ENCODE measurements around the gene CFAP410. TPM values are rescaled to one million over a fixed set of nuclear protein-coding genes. Genes with fewer than 3 reads are reported as not detected.

The CFAP410 gene
- total and polyA plus RNA-seq, 2 donors (not counting 3 experiments of a cell fraction or from before 2014, with no cell fraction given), result 7.2 to 12.2 TPM

GRCh38 chr21:44286716-44287632, 52.2 kb downstream of the CFAP410 start:
- FAIRE-seq (no peak), DNase-seq (ENCODE audit: low read depth, low spot score) (no peak)
- peaks cover 0 to 3% of the 10 kb centered on the region in 2 experiments for H3K27me3 ChIP-seq (ENCODE audit: control insufficient read depth in 2 of 2, insufficient read depth in 2 of 2, low read length in 2 of 2)
- H3K4me1 ChIP-seq (ENCODE audit: control insufficient read depth, extremely low read depth, insufficient read depth, low read length), result no peaks in the 10 kb centered on the region
- ChIA-PET POLR2A (no interaction called here), CTCF (interaction anchor here (2.2 kb wide), 1 partner anchor 11 kb away, joined by 11 read pairs; no protein-coding TSS in a partner anchor)
- H3K4me2 ChIP-seq (ENCODE audit: insufficient read depth, low read length), result no peak overlapping the region
- H2AFZ ChIP-seq (ENCODE audit: low read depth, low read length), result no peak overlapping the region
- H3K4me3 ChIP-seq (replicated peaks in 1 of 3; ENCODE audit: insufficient read depth in 1 of 3, low read depth in 1 of 3, low read length in 3 of 3), result no peak overlapping the region
- no peaks in the 10 kb centered on the region for H3K79me2 ChIP-seq (ENCODE audit: control insufficient read depth, insufficient read depth, low read length)
- no peaks in the 10 kb centered on the region for H3K9me3 ChIP-seq (replicated peaks; ENCODE audit: control insufficient read depth, insufficient read depth, low read length)
- no peak overlapping the region for H3K27ac ChIP-seq (ENCODE audit: insufficient read depth, low read depth, low read length)
- no peaks in the 10 kb centered on the region for H3K9me1 ChIP-seq (replicated peaks; ENCODE audit: control insufficient read depth, extremely low read depth, insufficient read depth, low read length)
- no peaks in the 10 kb centered on the region for H4K20me1 ChIP-seq (replicated peaks; ENCODE audit: control insufficient read depth, extremely low read depth, insufficient read depth, low read length)
- intact Hi-C loops (cut with micrococcal nuclease) (no loop called here), dilution Hi-C loops (cut with MboI; ENCODE audit: extremely low pct_ligation_motif_present, low sequenced_read_pairs) (no loop called here)
- no peak for TF ChIP-seq JUN (IDR thresholded peaks at IDR 0.05; ENCODE audit: borderline replicate concordance, insufficient read depth, insufficient read length, low read depth)
- no peaks in the 10 kb centered on the region for H3K36me3 ChIP-seq (ENCODE audit: control insufficient read depth in 2 of 2, extremely low read depth in 1 of 2, insufficient read depth in 2 of 2, low read length in 2 of 2)
- BruUV-seq (replicated peaks), result no TSS peak
- H3K9ac ChIP-seq (replicated peaks; ENCODE audit: extremely low read depth, insufficient read depth, low read length), result no peak overlapping the region

GRCh38 chr21:44286086-44286715, 53.0 kb downstream of the CFAP410 start:
- Histone ChIP-seq H3K4me1 (ENCODE audit: control insufficient read depth, extremely low read depth, insufficient read depth, low read length) (no peaks in the 10 kb centered on the region), H2AFZ (ENCODE audit: low read depth, low read length) (no peak overlapping the region), H3K4me3 (replicated peaks in 1 of 3; ENCODE audit: insufficient read depth in 1 of 3, low read depth in 1 of 3, low read length in 3 of 3) (no peak overlapping the region), H3K79me2 (ENCODE audit: control insufficient read depth, insufficient read depth, low read length) (no peaks in the 10 kb centered on the region), H3K36me3 (ENCODE audit: control insufficient read depth in 2 of 2, extremely low read depth in 1 of 2, insufficient read depth in 2 of 2, low read length in 2 of 2) (no peaks in the 10 kb centered on the region), H3K9ac (replicated peaks; ENCODE audit: extremely low read depth, insufficient read depth, low read length) (no peak overlapping the region), H3K9me3 (replicated peaks; ENCODE audit: control insufficient read depth, insufficient read depth, low read length) (no peaks in the 10 kb centered on the region), H3K27me3 (ENCODE audit: control insufficient read depth in 2 of 2, insufficient read depth in 2 of 2, low read length in 2 of 2) (peaks cover 0 to 3% of the 10 kb centered on the region in 2 experiments), H3K9me1 (replicated peaks; ENCODE audit: control insufficient read depth, extremely low read depth, insufficient read depth, low read length) (no peaks in the 10 kb centered on the region), H3K4me2 (ENCODE audit: insufficient read depth, low read length) (no peak overlapping the region), H4K20me1 (replicated peaks; ENCODE audit: control insufficient read depth, extremely low read depth, insufficient read depth, low read length) (no peaks in the 10 kb centered on the region), H3K27ac (ENCODE audit: insufficient read depth, low read depth, low read length) (no peak overlapping the region)
- no TSS peak for BruUV-seq (replicated peaks)
- intact Hi-C loops (cut with micrococcal nuclease), result no loop called here
- no peak for DNase-seq (ENCODE audit: low read depth, low spot score)
- TF ChIP-seq CTCF (IDR thresholded peaks at IDR 0.05; ENCODE audit: extremely low read depth in 1 of 2, insufficient read depth in 1 of 2, low read depth in 1 of 2, low read length in 2 of 2) (no peak), POLR2A (IDR thresholded peaks at IDR 0.05; ENCODE audit: low read depth, low read length) (no peak), EZH2 (IDR thresholded peaks at IDR 0.05; ENCODE audit: borderline replicate concordance, low read depth, low read length, severe bottlenecking) (no peak), MYC (IDR thresholded peaks at IDR 0.05; ENCODE audit: low read depth, low read length) (no peak), GATA2 (IDR thresholded peaks at IDR 0.05; ENCODE audit: insufficient read depth, insufficient read length, low read depth, low read length) (no peak)
- dilution Hi-C loops (cut with MboI; ENCODE audit: extremely low pct_ligation_motif_present, low sequenced_read_pairs), result no loop called here
- ChIA-PET POLR2A (no interaction called here), CTCF (interaction anchor here (2.2 kb wide), 1 partner anchor 11 kb away, joined by 11 read pairs; no protein-coding TSS in a partner anchor)
- FAIRE-seq, result no peak

Measured in endothelial cell of umbilical vein (primary cell).